ENCODE measurements around the gene GON4L.
"Not testable (repeated sequence)": the region's sequence is repeated elsewhere in the genome, so short reads cannot be mapped to it uniquely, and the experiment has no call there.

DNA sequence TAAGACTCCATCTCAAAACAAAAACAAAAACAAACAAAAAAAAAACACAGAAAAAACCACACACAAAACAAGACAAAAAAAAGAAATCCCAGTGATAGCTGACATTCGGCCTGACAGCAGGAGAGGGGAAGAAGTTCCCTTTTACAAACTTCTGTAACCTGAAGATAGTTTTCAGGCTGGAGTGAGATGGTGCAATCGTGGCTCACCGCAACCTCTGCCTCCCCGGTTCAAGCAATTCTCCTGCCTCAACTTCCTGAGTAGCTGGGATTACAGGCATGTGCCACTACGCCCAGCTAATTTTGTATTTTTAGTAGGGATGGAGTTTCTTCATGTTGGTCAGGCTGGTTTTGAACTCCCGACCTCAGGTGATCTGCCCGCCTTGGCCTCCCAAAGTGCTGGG, 93.0 kb downstream of the GON4L start:
- not testable (repeated sequence) for TF ChIP-seq ZNF837 (tag by site-specific recombination; IDR thresholded peaks at IDR 0.05); ZBTB7A (tag by site-specific recombination; IDR thresholded peaks at IDR 0.05; ENCODE audit: low read depth); ZNF174 (tag by site-specific recombination; IDR thresholded peaks at IDR 0.05); MZF1 (tag by site-specific recombination; IDR thresholded peaks at IDR 0.05; ENCODE audit: borderline replicate concordance); YY1 (tag by site-specific recombination; IDR thresholded peaks at IDR 0.05); ZNF660 (tag by site-specific recombination; IDR thresholded peaks at IDR 0.05); ZNF677 (tag by site-specific recombination; IDR thresholded peaks at IDR 0.05); ZNF24 (tag by site-specific recombination; IDR thresholded peaks at IDR 0.05); GFI1B (tag by site-specific recombination; IDR thresholded peaks at IDR 0.05)
- TF ChIP-seq, protein P1, sequence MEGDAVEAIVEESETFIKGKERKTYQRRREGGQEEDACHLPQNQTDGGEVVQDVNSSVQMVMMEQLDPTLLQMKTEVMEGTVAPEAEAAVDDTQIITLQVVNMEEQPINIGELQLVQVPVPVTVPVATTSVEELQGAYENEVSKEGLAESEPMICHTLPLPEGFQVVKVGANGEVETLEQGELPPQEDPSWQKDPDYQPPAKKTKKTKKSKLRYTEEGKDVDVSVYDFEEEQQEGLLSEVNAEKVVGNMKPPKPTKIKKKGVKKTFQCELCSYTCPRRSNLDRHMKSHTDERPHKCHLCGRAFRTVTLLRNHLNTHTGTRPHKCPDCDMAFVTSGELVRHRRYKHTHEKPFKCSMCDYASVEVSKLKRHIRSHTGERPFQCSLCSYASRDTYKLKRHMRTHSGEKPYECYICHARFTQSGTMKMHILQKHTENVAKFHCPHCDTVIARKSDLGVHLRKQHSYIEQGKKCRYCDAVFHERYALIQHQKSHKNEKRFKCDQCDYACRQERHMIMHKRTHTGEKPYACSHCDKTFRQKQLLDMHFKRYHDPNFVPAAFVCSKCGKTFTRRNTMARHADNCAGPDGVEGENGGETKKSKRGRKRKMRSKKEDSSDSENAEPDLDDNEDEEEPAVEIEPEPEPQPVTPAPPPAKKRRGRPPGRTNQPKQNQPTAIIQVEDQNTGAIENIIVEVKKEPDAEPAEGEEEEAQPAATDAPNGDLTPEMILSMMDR (tag by site-specific recombination; IDR thresholded peaks at IDR 0.05): not testable (repeated sequence)
- TF ChIP-seq, protein P2, sequence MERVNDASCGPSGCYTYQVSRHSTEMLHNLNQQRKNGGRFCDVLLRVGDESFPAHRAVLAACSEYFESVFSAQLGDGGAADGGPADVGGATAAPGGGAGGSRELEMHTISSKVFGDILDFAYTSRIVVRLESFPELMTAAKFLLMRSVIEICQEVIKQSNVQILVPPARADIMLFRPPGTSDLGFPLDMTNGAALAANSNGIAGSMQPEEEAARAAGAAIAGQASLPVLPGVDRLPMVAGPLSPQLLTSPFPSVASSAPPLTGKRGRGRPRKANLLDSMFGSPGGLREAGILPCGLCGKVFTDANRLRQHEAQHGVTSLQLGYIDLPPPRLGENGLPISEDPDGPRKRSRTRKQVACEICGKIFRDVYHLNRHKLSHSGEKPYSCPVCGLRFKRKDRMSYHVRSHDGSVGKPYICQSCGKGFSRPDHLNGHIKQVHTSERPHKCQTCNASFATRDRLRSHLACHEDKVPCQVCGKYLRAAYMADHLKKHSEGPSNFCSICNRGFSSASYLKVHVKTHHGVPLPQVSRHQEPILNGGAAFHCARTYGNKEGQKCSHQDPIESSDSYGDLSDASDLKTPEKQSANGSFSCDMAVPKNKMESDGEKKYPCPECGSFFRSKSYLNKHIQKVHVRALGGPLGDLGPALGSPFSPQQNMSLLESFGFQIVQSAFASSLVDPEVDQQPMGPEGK (tag by site-specific recombination; IDR thresholded peaks at IDR 0.05): not testable (repeated sequence)

Measured in HEK293 (cell line).